ENCODE measurements around the gene SRPK1.

Gene SRPK1

GRCh38 chr6:35898003-35898402 lies 22.9 kb downstream of the SRPK1 start:
- no peak for DNase-seq (ENCODE audit: low spot score)

- DNase-seq (ENCODE audit: low spot score), result no peak
Observed at GRCh38 chr6:35897486-35897885, 23.4 kb downstream of the SRPK1 start.

- no peak for DNase-seq (ENCODE audit: low spot score)
Observed at GRCh38 chr6:35897036-35897435, 23.9 kb downstream of the SRPK1 start.

- no peak for DNase-seq (ENCODE audit: low spot score)
Observed at GRCh38 chr6:35896228-35896627, 24.7 kb downstream of the SRPK1 start.

GRCh38 chr6:35895560-35895959 lies 25.3 kb downstream of the SRPK1 start:
- DNase-seq (ENCODE audit: low spot score), result no peak

GRCh38 chr6:35894776-35895175 lies 26.1 kb downstream of the SRPK1 start:
- DNase-seq (ENCODE audit: low spot score), result no peak

- no peak for DNase-seq (ENCODE audit: low spot score)
Observed at GRCh38 chr6:35893246-35893645, 27.7 kb downstream of the SRPK1 start.

GRCh38 chr6:35892482-35892881 lies 28.4 kb downstream of the SRPK1 start:
- DNase-seq (ENCODE audit: low spot score), result no peak

GRCh38 chr6:35879151-35879550 lies 41.7 kb downstream of the SRPK1 start:
- DNase-seq (ENCODE audit: low spot score), result no peak

- no peak for DNase-seq (ENCODE audit: low spot score)
Observed at GRCh38 chr6:35876902-35877301, 44.0 kb downstream of the SRPK1 start.

- DNase-seq (ENCODE audit: low spot score), result no peak
Observed at GRCh38 chr6:35874730-35875129, 46.2 kb downstream of the SRPK1 start.

GRCh38 chr6:35859367-35859766 lies 61.5 kb downstream of the SRPK1 start:
- no peak for DNase-seq (ENCODE audit: low spot score)

- DNase-seq (ENCODE audit: low spot score), result no peak
Observed at GRCh38 chr6:35857853-35858252, 63.0 kb downstream of the SRPK1 start.

- DNase-seq (ENCODE audit: low spot score), result no peak
Observed at GRCh38 chr6:35856250-35856649, 64.6 kb downstream of the SRPK1 start.

- DNase-seq (ENCODE audit: low spot score), result no peak
Observed at GRCh38 chr6:35852994-35853393, 67.9 kb downstream of the SRPK1 start.

- DNase-seq (ENCODE audit: low spot score), result no peak
Observed at GRCh38 chr6:35850208-35850607, 70.7 kb downstream of the SRPK1 start.

GRCh38 chr6:35844290-35844689 lies 76.6 kb downstream of the SRPK1 start:
- DNase-seq (ENCODE audit: low spot score), result no peak

- DNase-seq (ENCODE audit: low spot score), result no peak
Observed at GRCh38 chr6:35842381-35842780, 78.5 kb downstream of the SRPK1 start.

- no peak for DNase-seq (ENCODE audit: low spot score)
Observed at GRCh38 chr6:35839019-35839418, 81.9 kb downstream of the SRPK1 start.

GRCh38 chr6:35833536-35833935 lies 87.4 kb downstream of the SRPK1 start:
- no peak for DNase-seq (ENCODE audit: low spot score)

- DNase-seq (ENCODE audit: low spot score), result no peak
Observed at GRCh38 chr6:35831257-35832007, 89.5 kb downstream of the SRPK1 start.

- DNase-seq (ENCODE audit: low spot score), result no peak
Observed at GRCh38 chr6:35829306-35829705, 91.6 kb downstream of the SRPK1 start.

- DNase-seq (ENCODE audit: low spot score), result no peak
Observed at GRCh38 chr6:35824552-35825192, 96.2 kb downstream of the SRPK1 start.

GRCh38 chr6:35823601-35824000 lies 97.3 kb downstream of the SRPK1 start:
- no peak for DNase-seq (ENCODE audit: low spot score)
